Adrenal gland (tissue), 12 donors: ENCODE measurements around the gene STIM1. TPM values are rescaled to one million over a fixed set of nuclear protein-coding genes. Genes with fewer than 3 reads are reported as not detected.

Experiments used
- DNase-seq, 7 donors: peaks; one replicate each; pipeline ENCODE4 v3.0.0-alpha.2; 2019 to 2020
- H3K27ac ChIP-seq, 5 donors: fragments of 200-600 bp; sonication (generic) in 4 of 5; 1 replicate in 3 of 5; 2 replicates in 2 of 5; pipeline versions ENCODE4 v1.5.1 to v1.8.0; 2016 to 2020; ENCODE audit warnings: mild to moderate bottlenecking in 1 of 5
- H3K27me3 ChIP-seq: fragments of 200-600 bp; 2 replicates; pipeline ENCODE4 v1.8.0; 2021
- H3K36me3 ChIP-seq, 2 donors: fragments of 200-600 bp; replicated peaks in 1 of 2; 1 replicate in 1 of 2; 2 replicates in 1 of 2; pipeline versions ENCODE4 v1.5.1 to v1.8.0; 2018 to 2022
- H3K4me1 ChIP-seq, 2 donors: fragments of 200-600 bp; replicated peaks in 1 of 2; 1 replicate in 1 of 2; 2 replicates in 1 of 2; pipeline versions ENCODE4 v1.5.1 to v1.8.0; 2018 to 2021
- H3K4me3 ChIP-seq, 4 donors: fragments of 200-600 bp; sonication (generic) in 3 of 4; one replicate each; pipeline ENCODE4 v1.5.1; 2016 to 2018
- H3K9me3 ChIP-seq, 3 donors: fragments of 200-600 bp; sonication (generic) in 1 of 3; replicated peaks in 1 of 3; 1 replicate in 2 of 3; 2 replicates in 1 of 3; pipeline versions ENCODE4 v1.5.1 to v1.8.0; 2016 to 2021
- POLR2A ChIP-seq, 2 donors: fragments of 450-650 bp; IDR thresholded peaks; one replicate each; pipeline ENCODE4 v1.6.1; 2017; ENCODE audit warnings: antibody characterized with exemption in 2 of 2, mild to moderate bottlenecking in 2 of 2, moderate library complexity in 1 of 2
- WGBS, 4 donors: extraction: QIAGEN DNeasy Blood & Tissue Kit in 2 of 4; methylation state at CpG; one replicate each; pipeline versions ENCODE4 v1.1.5 to v1.1.7; 2013 to 2017; 5-methylcytosine and 5-hydroxymethylcytosine counted together
- intact Hi-C, 2 donors: fragments of 100-400 bp; cut with DNase I; formaldehyde crosslinking; loops; one replicate each; pipeline versions ENCODE4 v1.14.1 to v1.15.0; 2022 to 2023
- polyA plus RNA-seq, 3 donors: library from polyadenylated mRNA; stranded (reverse); fragments of 200-250 nt in 2 of 3; fragments of 350-450 nt in 1 of 3; fragmentation: Illumina TruSeq in 1 of 3; extraction: RNeasy Lipid Tissue Mini Kit (QIAGEN cat#74804) in 1 of 3; gene quantifications; one replicate each; pipeline ENCODE4 v1.2.3, GENCODE V29; 2013 to 2014
- total RNA-seq, 9 donors: library from RNA; depleted of rRNA in 4 of 9; stranded (reverse); fragments of >200 nt in 4 of 9; fragments of 120-200 nt in 1 of 9; fragmentation: NEBNext Ultra II Directional in 1 of 9; extraction: Animal tissue kit (Norgen Biotek cat#: 25700) in 1 of 9; gene quantifications; one replicate each; pipeline versions ENCODE4 v1.1.0 to v1.2.4, GENCODE V29; 2013 to 2023
- TF ChIP-seq, protein P1 (sequence below), 6 experiments: fragments of 450-650 bp in 4 of 6; fragments of 200-600 bp in 2 of 6; sonication (generic) in 1 of 6; IDR thresholded peaks; 1 replicate in 5 of 6; 2 replicates in 1 of 6; pipeline versions ENCODE4 v1.5.1 to v1.8.0; 2016 to 2021; ENCODE audit warnings: antibody characterized with exemption in 6 of 6, mild to moderate bottlenecking in 2 of 6, moderate library complexity in 1 of 6
- donor health status: healthy with polysubstance abuse.
- donor health status: Bipolar disorder and iron deficiency.
- donor health status: DM: yes; HTN: yes; CAD: no.
- donor health status: DM: no; HTN: no; CAD: no.
- donor health status: DM: no; HTN: no; CAD: no.
- donor health status: DM: yes; HTN: yes; CAD: no.

STIM1 gene
- total and polyA plus RNA-seq, 12 donors, result 7.8 to 44.1 (median 32.5) TPM

DNA sequence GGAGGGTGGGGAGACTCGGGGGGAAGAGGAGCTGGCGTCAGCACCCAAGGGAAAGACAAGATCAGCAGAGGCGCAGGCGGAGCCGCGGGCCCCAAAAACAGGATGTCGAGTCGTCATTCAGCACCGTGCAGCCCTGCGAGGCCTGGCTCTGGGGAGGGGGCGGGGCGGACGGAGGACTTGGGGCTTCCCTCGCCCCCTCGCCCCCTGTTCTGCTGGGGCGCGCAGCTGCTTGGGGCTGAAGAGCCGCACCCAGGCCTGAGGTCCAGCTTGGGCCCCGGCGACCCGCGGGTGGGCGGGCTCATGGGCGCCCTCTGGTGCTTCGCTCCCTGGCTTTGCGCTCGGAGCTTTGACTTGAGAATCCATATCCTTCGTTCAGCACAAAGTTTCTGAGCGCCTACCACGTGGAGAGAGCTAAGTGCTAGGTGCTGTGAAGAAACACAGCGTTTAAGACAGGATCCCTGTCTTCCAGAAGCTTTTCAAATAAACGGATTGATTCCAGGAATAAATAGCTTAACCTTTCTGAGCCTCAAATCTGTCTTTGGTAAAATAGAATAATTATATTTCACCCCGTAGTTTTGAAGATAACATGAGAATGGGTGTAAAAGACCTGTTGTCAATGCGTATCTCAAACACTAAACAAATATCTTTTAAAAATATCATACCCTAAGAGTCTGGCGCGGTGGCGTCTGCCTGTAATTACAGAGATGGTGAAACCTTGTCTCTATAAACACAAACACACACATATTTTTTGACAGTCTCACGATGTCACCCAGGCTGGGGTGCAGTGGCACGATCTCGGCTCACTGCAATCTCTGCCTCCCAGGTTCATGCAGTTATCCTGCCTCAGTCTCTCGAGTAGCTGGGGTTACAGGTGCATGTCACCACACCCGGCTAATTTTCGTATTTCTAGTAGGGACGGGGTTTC lies 13.8 kb upstream of the STIM1 start:
- H3K27me3 ChIP-seq, result no peaks in the 10 kb centered on the region
- WGBS, 4 donors, result 24 to 38% (median 30%) methylated on average over 26 to 44 of the region's 44 CpGs
- peaks cover 9 to 30% of the 10 kb centered on the region in 2 donors for H3K4me1 ChIP-seq
- TF ChIP-seq, protein P1, sequence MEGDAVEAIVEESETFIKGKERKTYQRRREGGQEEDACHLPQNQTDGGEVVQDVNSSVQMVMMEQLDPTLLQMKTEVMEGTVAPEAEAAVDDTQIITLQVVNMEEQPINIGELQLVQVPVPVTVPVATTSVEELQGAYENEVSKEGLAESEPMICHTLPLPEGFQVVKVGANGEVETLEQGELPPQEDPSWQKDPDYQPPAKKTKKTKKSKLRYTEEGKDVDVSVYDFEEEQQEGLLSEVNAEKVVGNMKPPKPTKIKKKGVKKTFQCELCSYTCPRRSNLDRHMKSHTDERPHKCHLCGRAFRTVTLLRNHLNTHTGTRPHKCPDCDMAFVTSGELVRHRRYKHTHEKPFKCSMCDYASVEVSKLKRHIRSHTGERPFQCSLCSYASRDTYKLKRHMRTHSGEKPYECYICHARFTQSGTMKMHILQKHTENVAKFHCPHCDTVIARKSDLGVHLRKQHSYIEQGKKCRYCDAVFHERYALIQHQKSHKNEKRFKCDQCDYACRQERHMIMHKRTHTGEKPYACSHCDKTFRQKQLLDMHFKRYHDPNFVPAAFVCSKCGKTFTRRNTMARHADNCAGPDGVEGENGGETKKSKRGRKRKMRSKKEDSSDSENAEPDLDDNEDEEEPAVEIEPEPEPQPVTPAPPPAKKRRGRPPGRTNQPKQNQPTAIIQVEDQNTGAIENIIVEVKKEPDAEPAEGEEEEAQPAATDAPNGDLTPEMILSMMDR (IDR thresholded peaks at IDR 0.05), result peak; percentile 54 to 78 (median 66)
- peak in 1 of 2 donors; percentile 38 for TF ChIP-seq POLR2A (IDR thresholded peaks at IDR 0.05)
- peak overlapping the region in 2 of 4 donors; percentile 66 to 82 for H3K4me3 ChIP-seq
- H3K36me3 ChIP-seq, result no peaks in the 10 kb centered on the region
- peak; percentile 80 to 92 (median 84) for DNase-seq
- peak overlapping the region; percentile 71 to 96 (median 89) for H3K27ac ChIP-seq
- intact Hi-C loops, result no loop called here
- no peaks in the 10 kb centered on the region for H3K9me3 ChIP-seq

DNA sequence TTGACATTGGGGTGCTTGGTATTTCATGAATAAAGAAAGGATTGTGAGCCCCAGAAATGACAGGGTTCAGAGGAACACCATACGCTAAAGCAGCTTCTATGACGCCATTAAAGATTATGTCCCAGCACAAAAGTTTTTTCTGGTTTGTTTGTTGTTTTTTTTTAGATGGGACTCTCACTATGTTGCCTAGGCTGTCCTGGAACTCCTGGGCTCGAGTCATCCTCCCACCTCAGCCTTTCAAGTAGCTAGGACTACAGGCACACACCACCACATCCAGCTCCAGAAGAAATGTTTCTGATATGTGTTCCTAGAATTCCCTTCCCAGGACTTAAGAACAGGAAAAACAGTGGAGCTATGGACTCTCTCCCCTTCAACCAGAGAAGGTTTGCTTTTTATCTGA lies 12.1 kb upstream of the STIM1 start:
- no peak for TF ChIP-seq POLR2A (IDR thresholded peaks at IDR 0.05)
- TF ChIP-seq, protein P1 (IDR thresholded peaks at IDR 0.05), result no peak
- no peak overlapping the region for H3K4me3 ChIP-seq
- peaks cover 9 to 19% of the 10 kb centered on the region in 2 donors for H3K4me1 ChIP-seq
- H3K27ac ChIP-seq, result no peak overlapping the region
- H3K27me3 ChIP-seq, result no peaks in the 10 kb centered on the region
- H3K36me3 ChIP-seq, result no peaks in the 10 kb centered on the region
- 81 to 87% (median 85%) methylated on average over 3 of the region's 3 CpGs for WGBS, 4 donors
- no peaks in the 10 kb centered on the region for H3K9me3 ChIP-seq
- no peak for DNase-seq
- intact Hi-C loops, result no loop called here

DNA sequence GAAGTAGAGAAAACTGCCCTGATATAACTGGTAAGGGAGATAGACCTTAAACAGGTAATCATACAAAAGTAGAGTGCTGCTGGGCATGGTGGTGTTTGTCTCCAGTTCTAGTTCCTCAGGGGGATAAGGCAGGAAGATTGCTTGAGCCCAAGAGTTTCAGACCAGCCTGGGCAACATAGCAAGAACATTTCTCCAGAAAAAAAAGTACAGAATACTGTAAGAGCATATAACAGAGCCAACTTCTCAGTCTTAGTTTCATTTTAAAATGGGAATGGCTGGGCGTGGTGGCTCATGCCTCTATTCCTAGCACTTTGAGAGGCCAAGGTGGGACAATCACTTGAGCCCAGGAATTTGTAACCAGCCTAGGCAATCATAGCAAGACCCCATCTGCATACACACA lies 10.2 kb upstream of the STIM1 start:
- H3K4me1 ChIP-seq, result peaks cover 5% of the 10 kb centered on the region in 2 donors
- H3K4me3 ChIP-seq, result no peak overlapping the region
- TF ChIP-seq, protein P1 (IDR thresholded peaks at IDR 0.05), result no peak
- TF ChIP-seq POLR2A (IDR thresholded peaks at IDR 0.05), result no peak
- H3K27ac ChIP-seq, result no peak overlapping the region
- 94 to 100% (median 98%) methylated on average over 1 of the region's 1 CpG for WGBS, 4 donors
- no peaks in the 10 kb centered on the region for H3K9me3 ChIP-seq
- H3K36me3 ChIP-seq, result no peaks in the 10 kb centered on the region
- no peaks in the 10 kb centered on the region for H3K27me3 ChIP-seq
- DNase-seq, result no peak
- intact Hi-C loops, result no loop called here

DNA sequence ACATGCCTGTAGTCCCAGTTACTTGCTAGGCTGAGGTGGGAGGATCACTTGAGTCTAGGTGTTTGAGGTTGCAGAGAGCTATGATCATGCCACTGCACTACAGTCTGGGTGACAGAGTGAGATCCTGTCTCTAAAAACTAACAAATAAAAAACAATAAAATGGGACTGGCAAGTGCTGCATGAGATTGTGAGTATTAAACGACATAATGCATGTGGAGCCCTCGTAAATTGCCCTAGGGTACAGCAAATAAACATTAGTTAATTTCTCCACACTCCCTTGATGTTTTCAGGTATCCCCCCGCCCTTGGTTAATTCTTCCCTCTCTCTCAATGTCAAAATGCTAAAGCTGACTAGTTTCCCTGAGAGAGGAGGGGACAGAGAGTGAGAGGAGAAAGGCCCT lies 9.8 kb upstream of the STIM1 start:
- no peaks in the 10 kb centered on the region for H3K36me3 ChIP-seq
- WGBS, 4 donors, result 83 to 88% (median 85%) methylated on average over 3 of the region's 3 CpGs
- H3K27me3 ChIP-seq, result no peaks in the 10 kb centered on the region
- TF ChIP-seq, protein P1 (IDR thresholded peaks at IDR 0.05), result no peak
- TF ChIP-seq POLR2A (IDR thresholded peaks at IDR 0.05), result no peak
- no peak overlapping the region for H3K4me3 ChIP-seq
- no peak for DNase-seq
- intact Hi-C loops, result no loop called here
- H3K27ac ChIP-seq, result no peak overlapping the region
- H3K4me1 ChIP-seq, result peaks cover 4 to 5% of the 10 kb centered on the region in 2 donors
- no peaks in the 10 kb centered on the region for H3K9me3 ChIP-seq
